Activated CD4-positive, alpha-beta T cell treated with anti-CD3 and anti-CD28 coated beads for 4 hours (primary cell): Measurements from ENCODE around the gene CHTF18.
"Not testable (repeated sequence)": the region's sequence is repeated elsewhere in the genome, so short reads cannot be mapped to it uniquely, and the experiment has no call there.

ENCODE experiments used
- DNase-seq, 2 donors: peaks; one replicate each; pipeline ENCODE4 v3.0.0-alpha.2; 2020

Gene CHTF18

DNA sequence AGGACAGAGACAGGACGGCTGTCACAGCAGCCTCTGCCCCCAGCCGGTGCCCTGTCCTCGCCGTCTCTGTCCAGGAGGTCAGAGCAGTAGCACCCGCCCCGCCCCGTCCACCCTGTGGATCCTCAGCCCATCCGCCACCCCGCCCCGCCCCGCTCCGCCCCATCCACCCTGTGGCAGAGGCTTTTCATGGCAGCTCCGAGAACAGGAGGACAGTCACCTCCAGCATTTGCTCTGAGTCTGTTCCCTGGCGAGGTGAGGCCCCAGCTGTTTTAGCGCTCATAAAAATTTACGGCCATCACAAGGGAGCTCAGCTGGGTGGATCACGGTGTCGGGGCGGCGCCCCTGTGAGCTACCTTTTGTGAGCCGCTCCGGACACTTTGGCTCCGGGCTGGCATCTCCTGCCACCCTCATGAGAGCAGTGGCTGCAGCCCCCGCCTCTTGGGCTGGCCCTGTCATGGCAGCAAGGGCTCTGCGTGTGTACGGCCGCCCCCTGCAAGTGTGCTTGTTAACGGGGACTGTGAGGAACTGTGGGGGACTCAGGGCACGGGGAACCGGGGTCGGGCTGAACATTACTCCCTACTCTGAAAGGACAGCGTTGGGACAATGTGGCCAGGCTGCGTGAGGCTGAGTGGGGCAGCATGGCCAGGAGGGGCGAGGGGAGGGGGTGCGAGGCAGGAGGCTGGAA is 44.4 kb downstream of the CHTF18 start:
- DNase-seq = no peak

DNA sequence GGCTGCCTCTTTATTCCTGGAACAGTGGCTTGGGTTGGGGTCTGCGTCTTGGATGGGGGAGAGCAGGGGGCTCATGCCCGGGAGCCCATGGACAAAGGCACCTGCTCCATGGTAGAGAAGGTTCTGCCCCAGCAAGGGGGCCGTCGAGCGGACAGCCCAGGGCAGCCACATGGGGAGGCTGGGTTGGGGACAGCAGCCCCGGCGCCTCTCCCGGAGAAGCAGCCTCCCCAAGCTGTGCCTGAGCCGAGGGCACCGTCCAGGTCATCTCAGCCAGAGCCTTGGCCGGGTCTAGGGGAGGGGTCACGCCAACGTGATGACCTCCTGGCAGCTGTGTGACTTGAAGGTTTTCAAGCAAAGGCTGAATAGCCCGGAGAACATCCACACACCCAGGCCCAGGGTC is 45.0 kb downstream of the CHTF18 start:
- DNase-seq = no peak

DNA sequence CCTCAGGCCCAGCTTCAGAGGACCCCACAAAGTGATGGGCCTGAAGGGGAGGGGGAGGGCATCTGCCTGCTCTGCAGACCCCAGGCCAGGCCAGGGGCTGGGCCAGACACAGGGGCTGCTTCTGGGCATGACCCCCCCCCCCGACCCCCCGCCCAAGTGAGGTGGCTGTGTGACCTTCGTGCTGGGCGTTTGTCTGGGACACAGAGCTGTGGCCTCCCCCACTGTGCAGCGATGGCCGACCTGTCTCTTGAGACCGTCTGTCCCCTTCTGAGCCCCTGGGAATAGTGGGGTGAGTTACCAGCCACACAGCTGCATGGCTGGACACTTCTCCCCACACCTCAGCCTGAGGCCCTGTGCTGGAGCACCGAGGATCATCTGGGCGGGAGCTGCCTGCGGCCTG is 47.0 kb downstream of the CHTF18 start:
- DNase-seq = no peak

DNA sequence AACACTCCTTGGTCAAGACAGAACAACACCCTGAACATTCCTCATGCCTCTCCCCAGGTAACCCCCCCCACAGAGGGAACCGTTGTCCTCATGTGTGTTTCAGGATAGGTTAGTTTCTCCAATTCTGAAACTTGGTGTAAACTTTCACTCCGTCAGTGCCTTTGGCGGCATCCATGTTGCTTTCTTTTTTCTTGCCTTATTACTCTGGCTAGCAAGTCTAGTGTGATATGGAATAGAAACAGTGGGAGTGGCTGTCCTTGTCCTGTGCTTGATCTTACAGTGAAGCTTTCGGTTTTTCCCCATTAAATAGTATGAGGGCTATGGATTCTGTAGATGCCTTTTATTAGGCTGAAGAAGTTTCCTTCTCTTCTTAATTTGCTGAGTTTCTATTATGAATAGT is 47.8 kb downstream of the CHTF18 start:
- DNase-seq = no peak

DNA sequence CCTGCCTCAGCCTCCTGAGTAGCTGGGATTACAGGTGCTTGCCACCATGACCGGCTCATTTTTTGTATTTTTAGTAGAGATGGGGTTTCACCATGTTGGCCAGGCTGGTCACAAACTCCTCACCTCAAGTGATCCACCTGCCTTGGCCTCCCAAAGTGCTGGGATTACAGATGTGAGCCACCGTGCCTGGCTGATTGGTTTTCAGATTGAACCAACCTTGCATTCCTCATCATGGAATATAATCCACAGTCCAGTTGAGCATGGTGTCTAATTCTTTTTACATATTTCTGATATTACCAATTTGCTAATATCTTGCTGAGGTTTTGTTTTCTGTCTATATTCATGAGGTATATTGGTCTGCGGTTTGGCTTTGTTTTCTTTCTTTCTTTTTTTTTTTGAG is 48.4 kb downstream of the CHTF18 start:
- not testable (repeated sequence) for DNase-seq

DNA sequence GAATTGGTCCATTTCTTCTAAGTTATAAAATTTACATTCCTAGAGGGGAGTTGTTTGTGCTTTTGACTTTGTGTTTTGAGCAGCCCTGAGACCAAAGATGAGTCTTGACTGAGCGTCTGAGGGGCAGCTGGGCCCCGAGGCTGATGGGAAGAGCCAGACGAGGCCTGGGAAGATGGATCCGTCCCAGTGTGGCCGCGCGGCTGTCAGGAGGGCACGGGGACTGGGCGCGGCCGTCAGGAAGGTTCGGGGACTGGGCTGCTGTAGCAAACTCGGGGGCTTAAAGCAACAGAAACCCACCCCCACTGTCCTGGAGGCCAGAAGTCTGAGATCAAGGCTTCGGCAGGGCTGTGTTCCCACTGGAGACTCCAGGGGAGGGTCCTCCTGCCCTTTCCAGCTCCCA is 50.3 kb downstream of the CHTF18 start:
- no peak for DNase-seq

DNA sequence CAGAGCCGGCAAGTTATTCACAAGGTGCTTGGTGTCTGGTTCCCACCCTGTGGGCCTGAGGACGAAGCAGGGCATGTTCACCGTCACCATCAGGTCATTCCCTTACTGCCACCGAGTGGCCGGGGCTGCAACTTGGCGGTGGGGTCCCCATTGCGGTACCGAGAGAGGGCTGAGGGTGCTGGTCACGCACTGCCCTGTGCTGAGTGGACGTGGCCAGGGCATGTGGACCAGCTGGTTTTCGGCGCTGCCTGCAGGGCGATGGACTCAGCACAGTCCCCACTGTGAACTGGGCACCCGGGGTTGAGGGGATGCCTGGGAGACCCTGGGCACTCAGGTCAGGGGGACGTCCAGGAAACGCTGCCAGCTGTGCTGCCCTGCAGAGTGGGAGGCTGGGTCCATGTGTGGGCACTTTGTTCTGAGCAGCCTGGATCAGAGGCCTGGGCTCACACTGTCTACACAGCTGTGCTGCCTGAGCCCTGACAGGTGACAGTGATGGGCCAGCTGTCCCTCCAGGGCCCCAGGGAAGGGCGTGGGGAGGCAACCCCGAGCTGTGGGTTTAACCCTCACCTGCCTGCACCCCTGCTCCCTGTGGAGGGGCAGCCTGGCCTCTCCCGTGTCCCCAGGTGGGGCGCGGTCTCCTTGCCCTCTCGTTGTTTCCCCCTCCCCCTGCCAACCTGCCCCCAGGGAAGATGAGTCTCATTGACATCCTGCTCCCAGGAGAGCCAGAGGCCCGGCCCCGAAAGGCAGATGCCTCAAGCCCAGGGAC is 51.4 kb downstream of the CHTF18 start:
- no peak for DNase-seq

DNA sequence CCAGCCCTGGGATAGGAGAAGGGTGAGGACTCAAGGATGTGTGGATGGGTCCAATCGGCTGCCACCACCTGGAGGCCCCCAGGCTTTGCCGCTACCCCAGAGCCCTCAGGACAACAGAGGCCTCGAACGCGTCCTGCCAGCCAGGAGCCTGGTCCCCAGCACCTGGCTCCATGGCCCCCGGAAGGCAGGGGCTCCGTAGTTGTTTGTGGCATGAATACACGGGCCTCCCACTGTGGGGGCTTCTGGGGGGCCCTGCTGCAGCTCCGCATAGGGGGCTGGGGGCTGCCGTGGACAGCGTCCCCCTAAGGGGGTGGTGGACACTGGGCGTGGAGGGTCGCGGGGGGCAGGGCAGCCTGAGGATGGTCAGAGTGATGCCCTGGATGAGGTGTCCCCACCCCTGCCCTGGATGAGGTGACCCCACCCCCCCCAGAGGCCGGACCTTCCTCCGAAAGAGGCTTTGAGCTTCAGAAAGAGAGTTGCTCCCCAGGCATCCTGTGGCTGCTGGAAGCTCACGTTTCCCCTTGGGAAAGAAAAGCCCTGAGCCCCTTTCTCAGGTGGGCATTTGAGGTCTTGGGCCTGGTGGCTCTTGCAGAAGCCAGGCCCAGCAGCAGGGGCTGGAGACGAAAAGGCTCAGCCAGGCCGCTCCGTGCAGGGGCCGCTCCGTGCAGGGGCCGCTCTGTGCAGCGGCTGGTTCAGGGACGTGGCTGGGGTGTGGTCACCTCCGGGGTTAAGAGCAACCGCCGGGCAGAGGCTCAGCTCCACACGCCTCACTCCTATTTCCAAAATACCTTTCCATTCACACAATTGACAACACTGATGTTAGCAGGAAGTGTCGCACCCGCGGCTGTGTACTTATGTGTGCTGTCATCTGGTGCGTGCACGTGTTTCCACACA is 52.4 kb downstream of the CHTF18 start:
- no peak for DNase-seq

DNA sequence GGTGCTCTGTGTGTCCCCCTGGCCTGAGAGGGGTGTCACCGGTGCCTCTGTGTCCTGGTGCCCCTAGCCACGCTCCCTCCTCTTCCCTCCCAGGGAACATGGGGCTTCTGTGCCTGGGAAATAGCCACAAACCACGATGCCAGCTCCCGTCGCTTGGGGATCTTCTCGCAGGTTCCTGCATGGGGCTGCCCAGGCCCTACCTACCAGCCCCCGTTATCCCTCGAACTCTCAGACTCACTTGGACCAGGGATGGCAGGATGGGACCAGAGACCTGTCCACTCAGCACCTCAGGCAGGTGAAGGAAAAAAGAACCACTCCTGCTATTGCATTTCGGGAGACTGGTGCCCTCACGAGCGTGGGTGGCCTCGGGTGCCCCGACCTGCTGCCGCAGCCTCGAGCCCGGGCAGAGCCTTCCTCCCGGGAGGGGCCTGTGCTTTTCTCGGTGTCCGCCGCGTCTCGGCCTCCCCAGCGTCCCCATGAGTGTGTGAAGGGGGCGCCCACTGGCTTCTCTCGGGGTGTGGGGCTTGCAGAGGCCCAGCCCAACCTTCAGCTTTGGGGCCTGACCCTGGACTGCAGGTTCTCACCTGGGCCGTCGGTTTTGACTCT is 53.1 kb downstream of the CHTF18 start:
- DNase-seq = no peak

DNA sequence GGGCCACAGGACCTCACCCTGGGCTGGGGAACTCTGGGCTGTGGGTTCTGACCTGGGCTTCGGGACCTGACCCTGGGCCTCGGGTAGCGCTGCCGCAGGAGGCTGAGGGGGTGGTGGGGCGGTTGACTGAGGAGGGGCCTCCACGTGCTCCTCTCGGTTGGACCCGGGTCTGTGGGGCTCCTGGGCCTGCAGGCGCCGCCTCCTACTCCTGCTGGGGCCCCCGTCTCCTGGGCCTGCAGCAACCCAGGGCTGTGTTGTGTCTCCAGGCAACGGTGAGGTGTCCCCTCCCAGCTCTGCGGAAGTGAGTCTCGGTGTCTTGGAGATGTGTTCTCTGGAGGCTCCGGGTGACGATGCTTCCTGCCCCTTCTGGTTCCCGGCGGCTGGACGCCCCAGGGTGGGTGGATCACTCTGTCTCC is 53.6 kb downstream of the CHTF18 start:
- DNase-seq = no peak

DNA sequence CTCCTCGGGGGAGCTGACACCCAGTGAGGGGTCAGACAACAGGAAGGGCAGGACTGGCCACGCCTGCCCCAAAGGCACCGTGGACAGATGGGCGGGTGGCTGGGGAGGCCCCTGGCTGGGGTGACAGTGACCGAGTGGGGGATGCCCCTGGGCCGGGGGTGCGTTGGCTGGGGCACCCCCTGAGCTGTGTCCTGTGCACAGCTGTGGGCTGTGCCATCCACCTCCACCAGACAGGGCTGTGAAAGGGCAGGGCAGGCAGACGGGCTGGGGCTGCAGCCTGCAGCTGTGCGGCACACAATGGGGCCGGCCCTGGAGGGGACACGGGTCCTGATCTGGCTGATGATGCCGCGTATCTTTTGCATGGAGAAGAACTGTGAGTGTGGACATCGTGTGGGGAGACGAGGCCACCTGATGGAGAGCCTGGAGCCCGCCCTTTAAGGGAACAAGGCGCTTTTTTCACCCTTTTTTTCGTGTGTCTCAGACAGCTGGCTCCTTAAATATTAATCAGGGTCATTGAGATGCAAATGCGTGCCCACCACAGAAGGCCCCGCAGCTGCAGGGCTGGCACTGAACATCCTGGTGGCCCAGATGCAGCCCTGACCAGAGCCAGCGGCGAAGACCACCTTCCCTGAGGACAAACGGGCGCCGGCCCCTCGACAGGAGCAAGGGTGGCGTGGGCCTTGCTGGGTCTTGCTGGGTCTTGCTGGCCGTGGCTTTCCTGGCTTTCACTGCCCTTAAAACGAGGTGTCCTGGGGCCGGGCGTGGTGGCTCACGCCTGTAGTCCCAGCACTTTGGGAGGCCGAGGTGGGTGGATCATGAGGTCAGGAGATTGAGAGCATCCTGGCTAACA is 54.5 kb downstream of the CHTF18 start:
- DNase-seq = no peak

DNA sequence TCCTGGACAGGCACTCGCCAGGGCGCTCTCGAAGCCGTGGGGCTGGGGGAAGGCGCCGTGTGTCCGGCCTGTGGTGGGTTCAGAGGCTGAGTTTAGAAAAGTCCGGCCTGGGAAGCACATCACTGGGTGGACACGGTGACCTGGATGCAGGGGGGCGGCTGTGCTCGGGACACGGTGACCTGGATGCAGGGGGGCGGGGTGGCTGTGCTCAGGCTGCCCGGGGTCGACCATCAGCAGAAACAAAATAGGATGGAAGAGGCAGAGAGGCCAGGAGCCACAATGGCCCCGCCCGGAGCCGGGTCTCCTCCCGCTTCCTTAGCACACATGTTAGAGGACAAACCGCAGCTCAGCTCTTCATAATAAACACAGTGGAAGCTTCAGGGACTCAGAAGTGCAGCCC is 55.4 kb downstream of the CHTF18 start:
- DNase-seq = no peak

DNA sequence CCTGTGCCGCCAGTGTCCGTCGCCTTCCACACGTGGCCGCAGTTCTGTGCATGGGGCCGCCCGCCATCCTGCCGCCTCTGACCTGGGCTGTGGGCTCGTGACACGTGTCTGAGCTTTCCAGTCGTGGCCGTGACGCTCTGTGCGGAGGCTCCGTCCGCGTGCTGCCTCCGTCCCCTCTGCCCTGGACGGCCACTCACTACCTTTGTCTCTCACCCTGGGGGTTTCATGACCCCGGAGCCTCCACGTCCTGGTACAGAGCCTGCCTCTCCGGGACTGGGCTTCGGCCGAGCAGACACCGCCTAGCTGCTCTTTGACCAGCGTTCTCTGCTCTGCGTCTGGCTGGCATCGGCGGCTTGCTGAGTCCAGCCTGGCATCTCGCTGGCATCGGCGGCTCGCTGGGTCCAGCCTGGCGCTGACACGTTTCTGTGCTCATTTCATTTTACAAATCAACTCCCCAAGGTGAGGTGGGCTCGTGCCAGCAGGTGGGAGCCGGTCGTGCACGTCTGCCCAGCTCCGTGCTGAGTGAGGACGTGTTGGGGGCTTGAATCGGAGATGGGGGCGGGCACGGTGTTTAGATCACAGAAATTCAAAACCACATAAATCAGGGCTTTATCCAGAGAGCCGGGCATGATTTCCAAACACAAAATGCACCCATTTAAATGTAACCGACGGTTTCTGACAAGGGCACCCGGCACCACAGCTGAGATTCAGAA is 56.4 kb downstream of the CHTF18 start:
- no peak for DNase-seq

DNA sequence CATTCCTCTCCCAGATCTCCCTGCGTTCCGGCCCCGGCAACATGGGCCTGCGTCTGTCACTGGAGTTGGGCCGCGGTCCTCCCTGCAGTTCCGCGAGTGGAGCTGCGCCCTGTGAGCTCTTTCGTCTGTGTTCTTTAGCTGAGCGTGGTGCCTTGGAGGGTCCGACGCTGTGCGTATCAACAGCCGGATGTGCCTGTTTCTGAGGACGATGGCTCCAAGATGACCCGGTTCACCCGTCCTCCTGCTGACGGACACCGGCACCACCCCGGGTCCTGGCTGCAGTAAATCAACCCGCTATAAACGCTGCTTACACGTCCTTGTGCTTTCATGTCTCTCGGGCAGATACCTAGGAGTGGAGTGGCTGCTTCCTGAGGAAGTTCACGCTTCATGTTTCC is 56.9 kb downstream of the CHTF18 start:
- DNase-seq = no peak

DNA sequence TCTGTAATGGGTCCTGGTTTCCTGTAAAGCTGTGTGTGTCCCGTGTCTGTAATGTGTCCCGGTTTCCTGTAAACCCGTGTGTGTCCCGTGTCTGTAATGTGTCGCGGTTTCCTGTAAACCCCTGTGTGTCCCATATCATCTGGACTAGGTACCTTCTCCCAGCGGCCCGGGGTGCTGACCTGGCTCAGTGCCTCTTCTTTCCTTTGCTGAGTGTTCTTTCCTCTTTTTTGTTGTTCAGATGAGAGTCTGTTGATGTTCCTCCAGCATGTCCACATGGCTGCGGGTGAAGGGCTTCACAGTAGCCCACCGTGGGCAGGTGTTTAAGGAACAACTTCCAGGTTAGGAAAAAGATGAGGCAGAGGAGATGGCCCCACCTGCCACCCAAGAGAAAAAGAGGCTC is 58.7 kb downstream of the CHTF18 start:
- DNase-seq = no peak
